T1000 (cell line): ENCODE results near the gene OR2T34.
"Not testable (repeated sequence)": the region's sequence is repeated elsewhere in the genome, so short reads cannot be mapped to it uniquely, and the experiment has no call there.

ENCODE experiments used
- DNase-seq: peaks from one replicate; lab custom pipeline; 2025; ENCODE audit warnings: mixed read lengths; lab: John Stamatoyannopoulos, UW

Gene OR2T34, protein sequence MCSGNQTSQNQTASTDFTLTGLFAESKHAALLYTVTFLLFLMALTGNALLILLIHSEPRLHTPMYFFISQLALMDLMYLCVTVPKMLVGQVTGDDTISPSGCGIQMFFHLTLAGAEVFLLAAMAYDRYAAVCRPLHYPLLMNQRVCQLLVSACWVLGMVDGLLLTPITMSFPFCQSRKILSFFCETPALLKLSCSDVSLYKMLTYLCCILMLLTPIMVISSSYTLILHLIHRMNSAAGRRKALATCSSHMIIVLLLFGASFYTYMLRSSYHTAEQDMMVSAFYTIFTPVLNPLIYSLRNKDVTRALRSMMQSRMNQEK

GRCh38 chr1:248574657-248575056, at the start of gene OR2T34:
Gene OR2T34 (minus strand): TSS chr1:248574757. CDS start chr1:248574757, 0 bp downstream.
- not testable (repeated sequence) for DNase-seq

- no peak for DNase-seq
These were observed 48.0 kb upstream of the OR2T34 start for GRCh38 chr1:248622570-248623001.

GRCh38 chr1:248621770-248622169, 47.2 kb upstream of the OR2T34 start:
- no peak for DNase-seq

DNA sequence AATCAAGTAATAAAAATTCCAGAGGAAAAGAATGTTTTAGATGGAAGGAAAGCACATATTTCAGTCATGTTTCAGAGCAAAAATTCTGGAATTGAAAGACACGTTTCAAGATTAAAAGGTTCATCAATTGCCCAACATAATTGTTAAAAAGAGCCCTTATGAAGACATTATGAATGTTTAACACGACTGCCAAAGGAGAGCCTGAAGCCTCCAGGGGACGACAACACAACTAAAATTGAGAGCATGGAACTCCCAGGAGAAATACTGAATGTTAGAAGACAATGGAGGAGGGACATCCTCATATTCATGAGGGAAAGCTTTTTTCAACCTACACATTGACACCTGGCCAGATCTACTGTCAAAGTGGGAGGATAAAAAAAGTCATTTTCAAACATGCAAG, 44.3 kb upstream of the OR2T34 start:
- DNase-seq = no peak

DNA sequence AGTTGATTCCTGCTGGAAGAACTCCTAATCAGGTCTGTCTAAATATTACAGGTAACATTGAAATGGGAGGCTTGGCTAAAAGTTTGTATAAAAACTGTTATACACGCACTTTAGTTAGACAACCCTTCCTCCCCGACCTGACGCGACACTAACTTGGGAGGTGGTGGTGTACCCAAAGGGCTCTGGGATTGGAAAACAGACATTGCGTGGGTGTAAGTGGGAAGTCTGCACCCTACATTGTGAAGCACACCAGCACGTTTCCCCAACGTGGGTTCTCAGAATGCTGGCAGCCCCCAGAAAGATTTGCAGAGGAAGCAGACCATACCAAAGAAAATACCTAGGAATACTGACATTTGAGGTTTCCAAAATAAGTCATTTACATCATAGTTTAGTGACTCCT, 43.6 kb upstream of the OR2T34 start:
- no peak for DNase-seq

DNA sequence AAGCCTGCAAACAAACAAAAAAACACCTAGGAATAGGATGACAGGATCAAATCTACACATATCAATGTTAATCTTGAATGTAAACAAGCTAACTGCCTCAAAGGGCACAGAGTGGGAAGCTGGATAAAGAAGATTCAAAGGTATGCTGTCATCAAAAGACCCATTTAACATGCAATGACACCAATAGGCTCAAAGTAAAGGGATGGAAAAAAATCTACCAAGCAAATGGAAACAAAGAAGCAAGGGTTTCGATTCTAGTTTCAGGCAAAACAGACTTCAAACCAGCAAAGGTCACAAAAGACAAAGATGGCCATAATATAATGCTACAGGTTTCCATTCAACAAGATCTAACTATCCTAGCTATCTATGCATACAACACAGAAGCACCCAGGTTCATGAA, 39.2 kb upstream of the OR2T34 start:
- DNase-seq = no peak

DNA sequence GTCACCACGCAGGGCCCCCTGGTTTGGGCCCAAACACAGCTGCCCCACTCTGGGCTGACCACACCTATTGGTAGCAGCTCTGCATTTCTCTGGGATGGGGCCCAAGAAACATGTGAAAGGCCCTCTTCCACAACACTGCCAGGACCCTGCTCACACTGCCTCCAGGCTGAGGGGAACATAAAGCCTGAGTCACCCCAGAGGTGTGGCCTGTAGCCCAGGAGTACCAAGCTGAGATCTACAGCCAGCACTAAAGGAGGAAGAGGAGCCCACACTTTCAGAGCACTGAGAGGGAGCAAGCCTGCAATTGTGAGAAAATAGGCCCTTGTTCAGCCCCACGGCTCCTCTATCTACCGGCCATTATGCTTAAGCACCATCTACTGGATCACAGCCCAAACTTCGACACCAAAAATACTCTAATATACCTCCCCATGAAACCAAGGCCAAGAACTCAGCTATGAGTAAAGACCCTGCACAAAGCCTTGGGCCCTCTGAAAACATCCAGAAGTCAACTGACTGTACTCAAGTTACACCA, 37.4 kb upstream of the OR2T34 start:
- DNase-seq = no peak

DNA sequence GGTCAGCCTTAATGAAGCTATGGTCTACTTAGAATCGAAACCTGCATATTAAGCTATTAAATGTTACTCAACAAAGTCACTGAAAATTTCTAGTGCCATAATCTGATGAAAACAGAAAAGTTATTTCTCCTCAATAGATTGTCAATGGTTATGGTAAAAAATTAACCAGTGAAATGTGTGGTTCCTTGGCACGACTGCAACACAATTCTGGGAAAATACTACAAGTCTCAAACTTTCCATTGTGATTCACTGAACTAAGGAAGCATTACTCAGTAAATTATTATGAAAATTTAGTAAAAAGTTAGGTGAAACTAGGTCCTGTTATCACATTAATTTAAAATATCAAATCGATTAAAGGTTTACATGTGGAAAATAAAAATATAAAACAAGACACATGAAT, 35.7 kb upstream of the OR2T34 start:
- no peak for DNase-seq

GRCh38 chr1:248599396-248599795, 24.8 kb upstream of the OR2T34 start:
- no peak for DNase-seq

DNA sequence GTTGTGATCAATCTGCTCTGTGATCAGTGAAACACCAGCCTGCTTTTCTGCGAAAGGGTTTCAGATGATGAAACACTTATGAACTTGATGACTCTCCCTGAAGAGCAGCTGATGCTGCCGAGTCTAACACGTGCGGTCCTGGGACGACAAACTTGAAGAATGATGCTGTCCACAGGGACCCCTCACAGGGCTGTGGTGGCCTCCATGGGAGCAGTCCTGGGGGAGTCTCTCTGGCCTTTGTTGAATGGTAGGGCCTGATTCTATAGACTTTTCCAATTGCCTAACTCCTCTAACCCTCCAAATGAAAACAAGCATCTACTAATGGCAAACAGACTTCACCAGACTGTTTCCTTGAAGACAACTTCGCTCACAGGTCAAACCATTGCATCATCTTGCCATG, 23.0 kb upstream of the OR2T34 start, which contains the start of gene OR2T10:
Gene OR2T10, minus strand, starts transcription at position 112 of the 400 bp plus-strand sequence. CDS start 3,932 bp downstream, outside the sequence.
- no peak for DNase-seq

GRCh38 chr1:248596615-248597014, 22.1 kb upstream of the OR2T34 start:
- DNase-seq = no peak

DNA sequence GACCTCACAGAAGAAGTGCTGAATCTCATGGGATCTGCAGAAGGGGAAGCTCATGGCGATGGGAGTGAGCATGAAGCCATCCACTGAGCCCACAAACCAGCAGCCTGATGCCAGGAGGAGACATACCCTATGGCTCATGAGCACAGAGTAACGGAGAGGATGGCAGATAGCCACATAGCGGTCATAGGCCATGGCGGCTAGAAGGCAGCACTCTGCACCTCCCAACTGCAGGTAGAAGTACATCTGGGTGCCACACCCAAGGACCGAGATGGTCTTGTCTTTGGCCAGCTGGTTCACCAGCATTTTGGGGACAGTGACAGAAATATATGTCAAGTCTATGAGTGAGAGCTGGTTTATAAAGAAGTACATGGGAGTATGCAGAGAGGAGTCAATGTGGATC, 18.7 kb upstream of the OR2T34 start:
- DNase-seq = no peak

GRCh38 chr1:248592655-248593054, 18.1 kb upstream of the OR2T34 start:
- DNase-seq = no peak

- no peak for DNase-seq
These were observed 15.5 kb upstream of the OR2T34 start for GRCh38 chr1:248590055-248590454.

- DNase-seq = no peak
These were observed 14.8 kb upstream of the OR2T34 start for GRCh38 chr1:248589334-248589733.

DNA sequence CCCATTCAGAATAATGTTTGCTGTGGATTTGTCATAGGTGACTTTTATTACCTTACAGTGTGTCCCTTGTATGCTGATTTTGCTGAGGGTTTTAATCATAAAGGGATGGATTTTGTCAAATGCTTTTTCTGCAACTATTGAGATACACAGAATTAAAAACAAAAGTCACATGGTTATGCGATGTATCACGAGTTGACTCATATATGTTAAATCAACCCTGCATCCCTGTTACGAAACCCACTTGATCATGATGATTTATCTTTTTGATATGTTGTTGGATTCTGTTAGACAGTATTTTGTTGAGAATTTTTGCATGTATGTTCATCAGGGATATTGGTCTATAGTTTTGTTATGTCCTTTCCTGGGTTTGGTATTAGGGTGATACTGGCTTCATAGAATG, 10.7 kb upstream of the OR2T34 start:
- no peak for DNase-seq

- DNase-seq = no peak
These were observed 1.9 kb upstream of the OR2T34 start for GRCh38 chr1:248576260-248576980.

DNA sequence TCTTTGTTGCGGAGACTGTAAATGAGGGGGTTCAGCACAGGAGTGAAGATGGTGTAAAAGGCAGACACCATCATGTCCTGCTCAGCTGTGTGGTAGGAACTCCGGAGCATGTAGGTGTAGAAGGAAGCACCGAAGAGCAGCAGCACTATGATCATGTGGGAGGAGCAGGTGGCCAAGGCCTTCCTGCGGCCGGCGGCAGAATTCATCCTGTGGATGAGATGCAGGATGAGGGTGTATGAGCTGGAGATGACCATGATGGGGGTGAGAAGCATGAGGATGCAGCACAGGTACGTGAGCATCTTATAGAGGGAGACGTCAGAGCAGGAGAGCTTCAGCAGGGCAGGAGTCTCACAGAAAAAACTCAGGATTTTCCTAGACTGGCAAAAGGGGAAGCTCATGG, 701 bp downstream of the OR2T34 start:
- not testable (repeated sequence) for DNase-seq

DNA sequence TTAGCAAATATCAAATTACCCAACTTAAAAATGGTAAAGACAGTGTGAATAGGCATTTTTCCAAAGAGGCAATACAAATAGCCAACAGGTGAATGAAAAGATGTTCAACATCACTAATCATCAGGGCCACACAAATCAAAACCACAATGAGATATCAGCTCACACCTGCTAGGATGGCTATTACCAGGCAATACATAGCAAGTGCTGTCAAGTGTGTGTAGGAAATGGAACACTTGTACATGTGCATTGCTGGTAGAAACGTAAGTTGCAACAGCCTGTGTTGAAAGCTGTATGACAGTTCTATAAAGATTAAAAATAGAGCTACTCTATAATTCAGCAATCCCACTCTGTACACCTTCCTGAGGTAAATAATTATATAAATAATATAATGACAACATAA, 2.5 kb downstream of the OR2T34 start:
- not testable (repeated sequence) for DNase-seq

DNA sequence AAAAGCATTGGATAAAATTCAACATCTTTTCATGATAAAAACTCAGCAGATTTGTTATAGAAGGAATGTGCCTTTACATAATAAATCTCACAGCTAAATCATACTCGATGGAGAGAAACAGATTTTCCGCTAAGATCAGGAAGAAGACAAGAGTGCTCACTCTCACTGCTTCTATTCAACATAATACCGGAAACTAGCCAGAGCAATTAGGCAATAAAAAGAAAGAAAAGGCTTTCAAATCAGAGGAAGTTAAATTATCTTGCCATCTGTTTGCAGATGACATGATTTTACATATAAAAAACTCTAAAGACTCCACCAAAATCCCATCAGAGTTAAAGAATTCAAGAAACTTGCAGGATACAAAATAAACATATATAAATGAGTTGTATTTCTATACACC, 3.7 kb downstream of the OR2T34 start:
- not testable (repeated sequence) for DNase-seq

DNA sequence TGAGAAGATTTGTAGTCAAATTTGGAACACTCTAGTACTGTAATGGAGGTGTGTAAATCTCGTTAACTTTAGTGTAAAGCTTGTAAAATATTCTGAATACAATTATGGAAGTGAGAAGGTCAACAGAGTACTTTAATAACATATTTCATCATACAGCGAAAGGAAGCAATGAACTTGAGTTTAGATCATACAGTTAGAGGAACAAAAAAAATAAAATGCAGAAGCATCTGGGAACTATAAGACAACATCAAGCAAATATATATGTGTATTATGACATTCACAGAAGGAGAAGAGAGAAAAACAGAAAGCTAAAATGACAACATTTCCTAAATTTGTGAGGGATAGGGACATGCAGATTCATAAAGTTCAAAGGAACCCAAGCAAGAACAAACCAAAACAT, 5.5 kb downstream of the OR2T34 start:
- DNase-seq = not testable (repeated sequence)

GRCh38 chr1:248565530-248566373, 8.8 kb downstream of the OR2T34 start:
- DNase-seq = not testable (repeated sequence)
